Erythroblast (primary cell): ENCODE measurements around the gene RABEP1.
"Not testable (repeated sequence)": the region's sequence is repeated elsewhere in the genome, so short reads cannot be mapped to it uniquely, and the experiment has no call there.

Source experiments
- GATA1 ChIP-seq: IDR thresholded peaks from 2 replicates; pipeline ENCODE4 v1.6.1; 2011; ENCODE audit warnings: low read depth, mild to moderate bottlenecking, control low read depth, low read length, moderate library complexity
- POLR2A ChIP-seq: IDR thresholded peaks from 2 replicates; pipeline ENCODE4 v1.6.1; 2011; ENCODE audit warnings: mild to moderate bottlenecking, low read length

DNA sequence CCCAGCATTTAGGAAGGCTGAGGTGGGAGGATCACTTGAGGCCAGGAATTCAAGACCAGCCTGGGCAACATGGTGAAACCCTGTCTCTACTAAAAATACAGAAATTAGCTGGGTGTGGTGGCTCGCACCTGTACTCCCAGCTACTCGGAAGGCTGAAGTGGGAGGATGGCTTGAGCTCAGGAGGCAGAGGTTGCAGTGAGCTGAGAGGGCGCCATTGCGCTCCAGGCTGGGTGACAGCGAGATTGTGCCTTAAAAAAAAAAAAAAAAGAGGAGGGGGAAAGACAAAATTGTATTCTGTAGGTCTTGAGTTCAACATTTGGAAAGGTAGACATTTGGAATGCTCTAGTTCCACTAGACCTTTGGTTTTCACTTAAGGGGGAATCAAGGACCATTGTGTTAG lies 149.2 kb downstream of the RABEP1 start:
- not testable (repeated sequence) for TF ChIP-seq POLR2A, GATA1
